CD4-positive, alpha-beta memory T cell (primary cell): ENCODE results near the gene SPRED2. TPM values are rescaled to one million over a fixed set of nuclear protein-coding genes. Genes with fewer than 3 reads are reported as not detected.

Experiments
- CTCF ChIA-PET: fragments of 350-600 bp; sonication (Branson Sonifier 250); formaldehyde crosslinking; loops from one replicate; lab custom pipeline; 2021; ENCODE audit warnings: inconsistent platforms; ENCODE audit not compliant: partially characterized antibody; lab: Charles Lee
- POLR2A ChIA-PET: fragments of 350-600 bp; sonication (Branson Sonifier 250); formaldehyde crosslinking; loops from one replicate; lab custom pipeline; 2021; ENCODE audit not compliant: partially characterized antibody; lab: Charles Lee
- DNase-seq, 5 donors: peaks; one replicate each; pipeline versions ENCODE4 v3.0.0 to v3.0.0-alpha.2; 2020 to 2022; ENCODE audit warnings: mixed read lengths in 1 of 5
- H3K27ac ChIP-seq: one replicate; pipeline ENCODE4 v1.7.0; 2013; ENCODE audit warnings: low read depth, low read length
- H3K27me3 ChIP-seq: 2 replicates; pipeline ENCODE4 v1.7.0; 2013; ENCODE audit warnings: mild to moderate bottlenecking, low read length, moderate library complexity; ENCODE audit not compliant: insufficient read depth
- H3K36me3 ChIP-seq: 2 replicates; pipeline ENCODE4 v1.7.0; 2013; ENCODE audit warnings: mild to moderate bottlenecking, low read length, moderate library complexity; ENCODE audit not compliant: insufficient read depth
- H3K4me1 ChIP-seq: 2 replicates; pipeline ENCODE4 v1.7.0; 2013; ENCODE audit warnings: mild to moderate bottlenecking, low read length, moderate library complexity; ENCODE audit not compliant: insufficient read depth
- H3K4me3 ChIP-seq, 2 donors: one replicate each; pipeline ENCODE4 v1.7.0; 2013; ENCODE audit warnings: low read length in 2 of 2, mild to moderate bottlenecking in 1 of 2
- H3K9me3 ChIP-seq, 2 donors: one replicate each; pipeline ENCODE4 v1.7.0; 2013; ENCODE audit warnings: low read length in 2 of 2, control low read depth in 1 of 2; ENCODE audit not compliant: control insufficient read depth in 1 of 2
- H3K27ac Mint-ChIP-seq, 7 donors: one replicate each; pipeline ENCODE4 v1.8.0; 2020 to 2021; ENCODE audit warnings: mixed read lengths in 7 of 7, mild to moderate bottlenecking in 6 of 7, inconsistent platforms in 3 of 7, moderate library complexity in 3 of 7
- H3K27me3 Mint-ChIP-seq, 2 donors: one replicate each; pipeline ENCODE4 v1.8.0; 2020 to 2021; ENCODE audit warnings: mixed read lengths in 2 of 2
- H3K36me3 Mint-ChIP-seq, 2 donors: one replicate each; pipeline ENCODE4 v1.8.0; 2020 to 2021; ENCODE audit warnings: mixed read lengths in 2 of 2, inconsistent platforms in 1 of 2, mild to moderate bottlenecking in 1 of 2
- H3K4me1 Mint-ChIP-seq, 4 donors: one replicate each; pipeline ENCODE4 v1.8.0; 2020 to 2021; ENCODE audit warnings: mixed read lengths in 4 of 4, mild to moderate bottlenecking in 1 of 4
- H3K4me3 Mint-ChIP-seq, 8 donors: one replicate each; pipeline ENCODE4 v1.8.0; 2020 to 2021; ENCODE audit warnings: mixed read lengths in 8 of 8, mild to moderate bottlenecking in 7 of 8, moderate library complexity in 6 of 8, inconsistent platforms in 3 of 8
- H3K9me3 Mint-ChIP-seq, 8 donors: one replicate each; pipeline ENCODE4 v1.8.0; 2020 to 2021; ENCODE audit warnings: mixed read lengths in 8 of 8, mild to moderate bottlenecking in 5 of 8, inconsistent platforms in 3 of 8, moderate library complexity in 1 of 8
- intact Hi-C: fragments of 100-400 bp; cut with micrococcal nuclease; formaldehyde crosslinking; loops from one replicate; pipeline ENCODE4 v1.15.1; 2023
- polyA plus RNA-seq, 2 donors: library from polyadenylated mRNA; unstranded; fragments of 300-500 nt; fragmentation: Illumina TruSeq; gene quantifications; one replicate each; pipeline ENCODE4 v1.2.3, GENCODE V29; 2021
- total RNA-seq, 2 experiments: library from RNA; stranded (reverse); gene quantifications; one replicate each; pipeline ENCODE4 v1.2.3, GENCODE V29; 2021

Gene SPRED2
- total RNA-seq (under 1 TPM; 0.52 to 0.72 TPM), polyA plus RNA-seq (1 to 10 TPM in 1 of 2 donors, under 1 TPM in 1; 0.27 to 1.3 TPM)

GRCh38 chr2:65432227-65433190, at the start of gene SPRED2:
SPRED2 (minus strand) TSS chr2:65432599; CDS start chr2:65431987, 612 bp downstream.
- intact Hi-C loops, result loop anchor here (5.0 to 10.0 kb wide), 2 partner anchors 168 to 300 kb away; partner anchors contain the start of gene RAB1A

GRCh38 chr2:65481961-65482360, 49.6 kb upstream of the SPRED2 start:
- Mint-ChIP-seq H3K9me3 (peaks cover 0 to under 1% (median 0%) of the 10 kb centered on the region in 8 donors), H3K4me3 (no peak overlapping the region), H3K4me1 (no peaks in the 10 kb centered on the region), H3K27me3 (peaks cover 3 to 13% of the 10 kb centered on the region in 2 donors), H3K36me3 (no peaks in the 10 kb centered on the region), H3K27ac (no peak overlapping the region)
- intact Hi-C loops, result no loop called here
- H3K27ac ChIP-seq, result no peak overlapping the region
- no peak overlapping the region for H3K4me3 ChIP-seq
- no peaks in the 10 kb centered on the region for H3K4me1 ChIP-seq
- no peaks in the 10 kb centered on the region for H3K27me3 ChIP-seq
- POLR2A ChIA-PET, result no interaction called here
- CTCF ChIA-PET, result interaction anchor here (0.6 to 0.8 kb wide), 2 partner anchors 36 to 99 kb away, joined by 3 read pairs; no protein-coding TSS in a partner anchor
- DNase-seq, result no peak
- H3K9me3 ChIP-seq, result no peaks in the 10 kb centered on the region
- no peaks in the 10 kb centered on the region for H3K36me3 ChIP-seq

More at GRCh38 chr2:65432227-65433190, at the start of gene SPRED2:
- peaks cover 10 to 40% (median 14%) of the 10 kb centered on the region in 4 donors for H3K4me1 Mint-ChIP-seq
- ChIA-PET POLR2A (interaction anchor here (1.9 kb wide), 1 partner anchor 12 kb away, joined by 5 read pairs; no protein-coding TSS in a partner anchor), CTCF (no interaction called here)
- peak within 1 kb of the TSS; percentile 39 to 62 for H3K4me3 ChIP-seq
- peaks cover 30% of the 10 kb centered on the region for H3K4me1 ChIP-seq
- H3K27ac ChIP-seq, result peak within 1 kb of the TSS; percentile 34
- peaks cover 11 to 29% of the 10 kb centered on the region in 2 donors for H3K27me3 Mint-ChIP-seq
- H3K36me3 ChIP-seq, result no peaks in the 10 kb centered on the region
- H3K9me3 ChIP-seq, result no peaks in the 10 kb centered on the region
- H3K36me3 Mint-ChIP-seq, result peaks cover 0 to 18% of the 10 kb centered on the region in 2 donors
- H3K27ac Mint-ChIP-seq, result peak within 1 kb of the TSS; percentile 78 to 93 (median 87)
- peaks cover 10% of the 10 kb centered on the region for H3K27me3 ChIP-seq
- peak; percentile 64 to 86 (median 67) for DNase-seq
- H3K9me3 Mint-ChIP-seq, result no peaks in the 10 kb centered on the region
- H3K4me3 Mint-ChIP-seq, result peak within 1 kb of the TSS; percentile 90 to 97 (median 91)

- Histone ChIP-seq H3K4me3 (no peak overlapping the region), H3K4me1 (no peaks in the 10 kb centered on the region), H3K9me3 (no peaks in the 10 kb centered on the region), H3K27ac (no peak overlapping the region), H3K36me3 (no peaks in the 10 kb centered on the region), H3K27me3 (no peaks in the 10 kb centered on the region)
- no peak overlapping the region for H3K27ac Mint-ChIP-seq
- CTCF ChIA-PET, result no interaction called here
- no peaks in the 10 kb centered on the region for H3K4me1 Mint-ChIP-seq
- peaks cover 0 to 2% of the 10 kb centered on the region in 2 donors for H3K36me3 Mint-ChIP-seq
- DNase-seq, result no peak
- intact Hi-C loops, result no loop called here
- peaks cover 3 to 14% of the 10 kb centered on the region in 2 donors for H3K27me3 Mint-ChIP-seq
- H3K4me3 Mint-ChIP-seq, result no peak overlapping the region
- POLR2A ChIA-PET, result no interaction called here
- H3K9me3 Mint-ChIP-seq, result peaks cover 0 to 17% (median 11%) of the 10 kb centered on the region in 8 donors
Measured at GRCh38 chr2:65479524-65479923, 47.1 kb upstream of the SPRED2 start.

GRCh38 chr2:65478498-65479135, 46.2 kb upstream of the SPRED2 start:
- POLR2A ChIA-PET, result no interaction called here
- intact Hi-C loops, result no loop called here

GRCh38 chr2:65477590-65477989, 45.2 kb upstream of the SPRED2 start:
- no peaks in the 10 kb centered on the region for H3K9me3 ChIP-seq
- no peak overlapping the region for H3K4me3 Mint-ChIP-seq
- H3K36me3 ChIP-seq, result no peaks in the 10 kb centered on the region
- H3K36me3 Mint-ChIP-seq, result peaks cover 0 to 7% of the 10 kb centered on the region in 2 donors
- no peaks in the 10 kb centered on the region for H3K27me3 ChIP-seq
- DNase-seq, result no peak
- no peaks in the 10 kb centered on the region for H3K4me1 Mint-ChIP-seq
- POLR2A ChIA-PET, result no interaction called here
- CTCF ChIA-PET, result no interaction called here
- no peaks in the 10 kb centered on the region for H3K4me1 ChIP-seq
- H3K27me3 Mint-ChIP-seq, result peaks cover 3 to 5% of the 10 kb centered on the region in 2 donors
- intact Hi-C loops, result no loop called here
- H3K27ac Mint-ChIP-seq, result no peak overlapping the region
- H3K4me3 ChIP-seq, result no peak overlapping the region
- peaks cover 0 to 27% (median 15%) of the 10 kb centered on the region in 8 donors for H3K9me3 Mint-ChIP-seq
- no peak overlapping the region for H3K27ac ChIP-seq

More at GRCh38 chr2:65478498-65479135, 46.2 kb upstream of the SPRED2 start:
- Histone ChIP-seq H3K27me3 (no peaks in the 10 kb centered on the region), H3K9me3 (no peaks in the 10 kb centered on the region), H3K36me3 (no peaks in the 10 kb centered on the region), H3K4me1 (no peaks in the 10 kb centered on the region), H3K27ac (no peak overlapping the region), H3K4me3 (no peak overlapping the region)
- Mint-ChIP-seq H3K27ac (no peak overlapping the region), H3K4me3 (no peak overlapping the region), H3K27me3 (peaks cover 3 to 9% of the 10 kb centered on the region in 2 donors), H3K4me1 (no peaks in the 10 kb centered on the region), H3K36me3 (peaks cover 0 to 7% of the 10 kb centered on the region in 2 donors), H3K9me3 (peaks cover 0 to 26% (median 15%) of the 10 kb centered on the region in 8 donors)
- no peak for DNase-seq
- CTCF ChIA-PET, result no interaction called here

- Histone ChIP-seq H3K4me1 (no peaks in the 10 kb centered on the region), H3K4me3 (no peak overlapping the region), H3K36me3 (no peaks in the 10 kb centered on the region), H3K9me3 (no peaks in the 10 kb centered on the region), H3K27ac (no peak overlapping the region), H3K27me3 (no peaks in the 10 kb centered on the region)
- Mint-ChIP-seq H3K4me1 (no peaks in the 10 kb centered on the region), H3K27ac (no peak overlapping the region), H3K4me3 (no peak overlapping the region), H3K36me3 (peaks cover 0 to 7% of the 10 kb centered on the region in 2 donors), H3K9me3 (peaks cover 0 to 27% (median 15%) of the 10 kb centered on the region in 8 donors), H3K27me3 (peaks cover 1 to 5% of the 10 kb centered on the region in 2 donors)
- intact Hi-C loops, result no loop called here
- POLR2A ChIA-PET, result no interaction called here
- CTCF ChIA-PET, result no interaction called here
- DNase-seq, result no peak
Measured at GRCh38 chr2:65476778-65477177, 44.4 kb upstream of the SPRED2 start.

GRCh38 chr2:65475000-65475399, 42.6 kb upstream of the SPRED2 start:
- H3K9me3 Mint-ChIP-seq, result peaks cover 0 to 27% (median 15%) of the 10 kb centered on the region in 8 donors
- intact Hi-C loops, result no loop called here

More at GRCh38 chr2:65475000-65475399, 42.6 kb upstream of the SPRED2 start:
- Mint-ChIP-seq H3K27me3 (peaks cover 0 to 1% of the 10 kb centered on the region in 2 donors), H3K36me3 (peaks cover 0 to 7% of the 10 kb centered on the region in 2 donors), H3K4me3 (no peak overlapping the region), H3K4me1 (no peaks in the 10 kb centered on the region), H3K27ac (no peak overlapping the region)
- Histone ChIP-seq H3K4me3 (no peak overlapping the region), H3K36me3 (no peaks in the 10 kb centered on the region), H3K9me3 (no peaks in the 10 kb centered on the region), H3K4me1 (no peaks in the 10 kb centered on the region), H3K27ac (no peak overlapping the region), H3K27me3 (no peaks in the 10 kb centered on the region)
- DNase-seq, result no peak
- ChIA-PET POLR2A (no interaction called here), CTCF (no interaction called here)
